ENCODE measurements around the gene SDCBP2. TPM values are rescaled to one million over a fixed set of nuclear protein-coding genes. Genes with fewer than 3 reads are reported as not detected.

Gene SDCBP2
- total RNA-seq, 1 experiment from 2014 or later: 1.9 TPM

DNA sequence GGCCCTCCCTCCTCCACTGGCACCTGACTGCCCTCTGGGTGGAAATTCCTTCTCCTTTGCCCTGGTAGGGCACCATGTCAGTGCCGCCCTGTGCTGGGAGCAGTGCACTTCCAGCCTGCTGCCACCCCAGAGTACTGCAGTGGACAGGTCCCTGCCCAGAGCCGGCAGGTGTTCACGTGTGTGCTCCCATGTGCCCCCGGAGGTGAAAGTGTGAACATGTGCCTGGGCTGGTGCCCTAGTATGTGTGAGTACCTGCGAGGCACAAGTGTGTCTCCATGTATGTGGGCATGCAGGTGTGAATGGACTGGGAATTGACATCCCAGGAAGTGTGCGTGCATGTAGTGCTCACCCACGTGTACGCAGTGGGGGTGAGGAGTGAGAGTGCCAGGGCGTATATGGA lies 29.4 kb downstream of the SDCBP2 start:
- no peaks in the 10 kb centered on the region for H3K27me3 ChIP-seq (ENCODE audit: insufficient read depth, low read length)
- no peak overlapping the region for H4K8ac ChIP-seq (replicated peaks; ENCODE audit: insufficient read length, low read depth, low read length)
- no peak overlapping the region for H3T11ph ChIP-seq (ENCODE audit: low read length)
- peak; percentile 66 for DNase-seq
- Mint-ChIP-seq H3K4me1 (peaks cover 12 to 21% of the 10 kb centered on the region in 2 experiments), H3K4me3 (no peak overlapping the region), H3K36me3 (ENCODE audit: insufficient read depth in 1 of 3, low read depth in 3 of 3) (no peaks in the 10 kb centered on the region; a peak in 2 of 7 replicates), H3K27ac (0 out of 7 replicates have a peak overlapping the region, but pooled peaks of 1 of the 3 experiments have one; percentile 31), H3K27me3 (ENCODE audit: low read depth) (no peaks in the 10 kb centered on the region; the same call in 1 of the 2 replicates), H3K9me3 (no peaks in the 10 kb centered on the region)
- H2BK5ac ChIP-seq (ENCODE audit: insufficient read length, low read length): no peak overlapping the region
- H3K79me2 ChIP-seq (ENCODE audit: insufficient read depth, low read length): no peaks in the 10 kb centered on the region
- no peaks in the 10 kb centered on the region for H4K20me1 ChIP-seq (ENCODE audit: control insufficient read depth, insufficient read depth, insufficient read length)
- no peak overlapping the region for H3K56ac ChIP-seq (ENCODE audit: insufficient read length, low read depth, low read length)
- H4K91ac ChIP-seq (ENCODE audit: insufficient read length, low read depth, low read length): no peak overlapping the region
- H2BK20ac ChIP-seq (ENCODE audit: low read depth, low read length, poor library complexity, severe bottlenecking): no peak overlapping the region
- no peaks in the 10 kb centered on the region for H3K23me2 ChIP-seq (ENCODE audit: insufficient read length, low read depth, low read length, poor library complexity, severe bottlenecking)
- no peaks in the 10 kb centered on the region for H3K9me3 ChIP-seq (ENCODE audit: control insufficient read depth, low read depth, low read length)
- no peak overlapping the region for H2AFZ ChIP-seq (ENCODE audit: low read length)
- no peak overlapping the region for H3K4me2 ChIP-seq (ENCODE audit: insufficient read depth, insufficient read length, low read length)
- H3K14ac ChIP-seq (ENCODE audit: insufficient read depth, low read length): no peak overlapping the region
- H3K18ac ChIP-seq (ENCODE audit: insufficient read length, low read depth, low read length): no peak overlapping the region
- no peak overlapping the region for H3K23ac ChIP-seq (ENCODE audit: insufficient read length, low read depth, low read length)
- no peak overlapping the region for H3K9ac ChIP-seq (ENCODE audit: extremely low read depth, insufficient read length, low read length)
- TF ChIP-seq, protein P1, sequence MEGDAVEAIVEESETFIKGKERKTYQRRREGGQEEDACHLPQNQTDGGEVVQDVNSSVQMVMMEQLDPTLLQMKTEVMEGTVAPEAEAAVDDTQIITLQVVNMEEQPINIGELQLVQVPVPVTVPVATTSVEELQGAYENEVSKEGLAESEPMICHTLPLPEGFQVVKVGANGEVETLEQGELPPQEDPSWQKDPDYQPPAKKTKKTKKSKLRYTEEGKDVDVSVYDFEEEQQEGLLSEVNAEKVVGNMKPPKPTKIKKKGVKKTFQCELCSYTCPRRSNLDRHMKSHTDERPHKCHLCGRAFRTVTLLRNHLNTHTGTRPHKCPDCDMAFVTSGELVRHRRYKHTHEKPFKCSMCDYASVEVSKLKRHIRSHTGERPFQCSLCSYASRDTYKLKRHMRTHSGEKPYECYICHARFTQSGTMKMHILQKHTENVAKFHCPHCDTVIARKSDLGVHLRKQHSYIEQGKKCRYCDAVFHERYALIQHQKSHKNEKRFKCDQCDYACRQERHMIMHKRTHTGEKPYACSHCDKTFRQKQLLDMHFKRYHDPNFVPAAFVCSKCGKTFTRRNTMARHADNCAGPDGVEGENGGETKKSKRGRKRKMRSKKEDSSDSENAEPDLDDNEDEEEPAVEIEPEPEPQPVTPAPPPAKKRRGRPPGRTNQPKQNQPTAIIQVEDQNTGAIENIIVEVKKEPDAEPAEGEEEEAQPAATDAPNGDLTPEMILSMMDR (conservative IDR thresholded peaks at IDR 0.05): peak; percentile 64
- no peaks in the 10 kb centered on the region for H3K79me1 ChIP-seq (ENCODE audit: insufficient read depth, low read depth, low read length, poor library complexity, severe bottlenecking)
- H2AK5ac ChIP-seq (ENCODE audit: insufficient read length, low read length): no peak overlapping the region
- no peak overlapping the region for H3K4ac ChIP-seq (ENCODE audit: low read depth, low read length)
- no peak overlapping the region for H2BK15ac ChIP-seq (ENCODE audit: low read depth, low read length)
- H4K5ac ChIP-seq (ENCODE audit: insufficient read length, low read depth, low read length): no peak overlapping the region
- H3K27ac ChIP-seq (ENCODE audit: insufficient read length, low read depth, low read length): no peak overlapping the region
- no peaks in the 10 kb centered on the region for H3K4me1 ChIP-seq (ENCODE audit: insufficient read depth, low read length)
- H2BK120ac ChIP-seq (ENCODE audit: low read depth, low read length, poor library complexity, severe bottlenecking): no peak overlapping the region
- no CpG with 5 or more reads among the region's 9 CpGs for WGBS (ENCODE audit: extremely low coverage, insufficient read length, low lambda C conversion rate)
- H2BK12ac ChIP-seq (ENCODE audit: insufficient read length, low read depth, low read length): no peak overlapping the region

Data from H9 (cell line).